ENCODE measurements around the gene PXDN.

Gene PXDN

GRCh38 chr2:1665761-1666505, 78.4 kb downstream of the PXDN start:
- no peak for DNase-seq (ENCODE audit: low read depth in 2 of 2, low spot score in 1 of 2)

DNA sequence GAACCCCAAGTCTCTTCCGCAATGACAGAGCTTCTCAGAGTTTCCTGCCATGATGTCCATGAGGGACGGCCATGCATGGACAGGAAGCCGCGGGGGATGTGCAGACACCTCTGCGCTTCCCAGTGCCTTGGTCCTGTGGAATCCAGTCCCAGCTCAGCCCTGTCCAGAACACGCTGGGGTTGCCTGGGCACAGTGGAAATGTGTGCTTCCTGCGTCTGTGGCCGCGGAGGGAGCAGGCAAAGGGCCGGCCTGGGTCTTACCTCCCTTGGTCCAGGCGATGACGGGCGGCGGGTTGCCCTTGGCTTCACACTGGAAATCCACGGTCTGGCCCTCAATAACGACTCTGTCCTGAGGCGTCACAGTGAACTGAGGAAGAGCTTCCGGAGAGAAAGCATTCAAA, 79.6 kb downstream of the PXDN start:
- DNase-seq (ENCODE audit: low read depth in 2 of 2, low spot score in 1 of 2) = no peak

GRCh38 chr2:1664076-1664605, 80.2 kb downstream of the PXDN start:
- no peak for DNase-seq (ENCODE audit: low read depth in 2 of 2, low spot score in 1 of 2)

DNA sequence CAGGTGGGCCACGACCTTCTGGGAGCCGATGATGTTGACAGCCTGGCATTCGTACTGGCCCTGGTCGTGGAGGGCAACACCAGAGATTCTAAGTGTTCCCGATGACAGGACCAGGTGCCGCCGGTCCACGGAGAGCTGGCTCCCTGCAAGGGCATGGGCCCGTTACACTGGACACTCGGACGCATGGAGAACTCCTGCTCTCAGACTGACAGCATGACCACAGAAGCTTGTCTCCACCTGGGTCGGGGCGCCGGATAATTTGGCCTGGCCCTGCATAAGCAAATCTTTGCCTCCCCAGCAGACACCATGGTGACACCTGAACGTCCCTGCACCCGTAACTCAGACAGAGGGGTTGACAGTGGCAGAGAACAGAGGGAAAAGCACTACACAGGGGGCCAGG, 80.7 kb downstream of the PXDN start:
- DNase-seq (ENCODE audit: low read depth in 2 of 2, low spot score in 1 of 2) = no peak

DNA sequence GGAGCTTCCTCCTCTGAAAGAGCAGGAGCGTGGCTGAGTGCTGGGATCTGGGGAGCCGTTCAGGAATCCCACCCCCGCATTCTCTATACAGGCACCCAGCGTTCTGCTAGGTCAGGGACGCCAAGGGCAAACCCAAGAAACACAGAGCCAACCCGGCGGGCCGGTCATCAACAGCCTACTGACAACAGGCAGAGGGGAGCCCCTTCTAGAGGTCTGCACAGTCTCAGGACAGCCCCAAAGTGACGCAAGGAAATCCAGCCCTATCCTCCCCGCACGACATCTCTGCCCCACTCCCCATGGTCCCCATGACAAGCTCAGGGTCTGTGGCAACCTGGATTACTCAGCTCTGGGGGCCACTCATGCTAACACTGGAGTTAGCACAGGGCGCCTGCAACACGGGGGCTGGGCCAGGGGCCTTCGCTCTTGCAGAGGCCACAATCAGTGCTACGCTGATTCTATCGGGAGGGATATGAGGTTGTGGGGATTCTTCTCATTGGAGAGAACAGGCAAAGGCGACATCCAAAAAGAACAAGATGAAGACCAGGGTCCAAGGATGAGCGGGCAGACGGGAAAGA, 81.6 kb downstream of the PXDN start:
- no peak for DNase-seq (ENCODE audit: low read depth in 2 of 2, low spot score in 1 of 2)

GRCh38 chr2:1661891-1662605, 82.3 kb downstream of the PXDN start:
- no peak for DNase-seq (ENCODE audit: low read depth in 2 of 2, low spot score in 1 of 2)

GRCh38 chr2:1660656-1661640, 83.4 kb downstream of the PXDN start:
- no peak for DNase-seq (ENCODE audit: low read depth in 2 of 2, low spot score in 1 of 2)

GRCh38 chr2:1659951-1660565, 84.3 kb downstream of the PXDN start:
- no peak for DNase-seq (ENCODE audit: low read depth in 2 of 2, low spot score in 1 of 2)

GRCh38 chr2:1658394-1659151, 85.7 kb downstream of the PXDN start:
- no peak for DNase-seq (ENCODE audit: low read depth in 2 of 2, low spot score in 1 of 2)

- no peak for DNase-seq (ENCODE audit: low read depth in 2 of 2, low spot score in 1 of 2)
Observed at GRCh38 chr2:1656961-1657841, 87.1 kb downstream of the PXDN start.

DNA sequence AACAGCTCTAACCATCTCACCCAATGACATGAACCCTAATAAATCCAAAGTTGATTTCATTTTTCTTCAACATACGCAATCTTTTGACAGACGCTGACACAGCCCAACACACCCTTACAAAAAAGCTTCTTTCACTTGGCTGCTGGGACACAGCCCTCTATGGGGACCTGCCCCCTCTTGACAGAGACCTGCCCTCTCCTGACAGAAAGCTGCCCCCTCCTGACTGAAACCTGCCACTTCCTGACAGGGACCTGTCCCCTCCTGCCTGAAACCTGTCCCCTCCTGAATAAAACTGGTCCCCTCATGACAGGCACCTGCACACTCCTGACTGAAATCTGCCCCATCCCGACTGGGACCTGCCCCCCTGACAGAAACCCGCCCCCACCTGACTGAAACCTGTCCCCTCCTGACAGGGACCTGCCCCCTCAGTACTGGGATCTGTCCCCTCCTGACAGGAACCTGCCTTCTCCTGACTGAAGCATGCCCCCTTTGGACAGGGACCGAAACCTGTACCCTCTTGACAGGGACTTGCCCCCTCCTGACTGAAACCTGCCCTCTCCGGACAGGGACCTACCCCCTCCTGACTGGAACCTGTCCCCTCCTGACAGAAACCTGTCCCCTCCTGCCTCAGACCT, 87.9 kb downstream of the PXDN start:
- DNase-seq (ENCODE audit: low read depth in 2 of 2, low spot score in 1 of 2) = no peak

DNA sequence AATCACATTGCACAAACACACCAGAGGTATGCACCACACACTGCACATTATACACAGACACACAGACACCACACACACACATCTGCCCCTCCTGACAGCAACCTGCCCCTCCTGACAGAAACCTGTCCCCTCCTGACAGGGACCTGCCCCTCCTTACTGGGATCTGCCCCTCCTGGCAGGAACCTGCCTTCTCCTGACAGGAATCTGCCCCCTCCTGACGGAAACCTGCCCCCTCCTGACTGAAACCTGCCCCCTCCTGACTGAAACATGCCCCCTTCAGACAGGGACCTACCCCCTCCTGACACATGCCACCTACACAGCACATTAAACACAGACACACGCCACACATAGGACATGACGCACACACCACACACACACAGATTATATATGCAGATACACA, 88.9 kb downstream of the PXDN start:
- DNase-seq (ENCODE audit: low read depth in 2 of 2, low spot score in 1 of 2) = no peak

DNA sequence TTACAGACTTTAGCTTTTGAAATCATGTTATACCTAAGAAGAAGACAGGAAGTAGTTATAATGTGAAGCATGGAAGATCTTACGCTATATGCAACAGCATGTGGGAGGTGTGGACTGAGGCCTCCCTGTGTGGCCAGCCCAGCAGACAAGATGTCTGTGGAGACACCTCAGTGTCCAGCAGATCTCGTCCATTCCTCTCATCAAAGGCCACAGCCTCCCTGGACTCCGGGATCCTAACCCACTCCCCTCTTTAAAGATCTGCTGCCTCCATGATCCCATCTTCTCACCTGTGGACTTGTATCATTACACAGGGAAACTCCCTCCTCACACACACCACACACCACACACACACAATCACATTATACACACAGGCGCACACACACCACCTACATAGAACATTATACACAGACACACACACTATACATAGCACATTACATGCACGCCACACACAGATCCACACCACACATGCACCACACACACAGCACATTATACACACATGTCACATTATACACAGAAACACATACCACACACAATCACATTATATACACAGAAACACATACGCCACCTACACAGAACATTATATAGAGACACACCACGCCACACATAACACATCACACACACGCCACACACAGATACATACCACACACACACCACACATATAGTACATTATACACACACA, 89.5 kb downstream of the PXDN start:
- no peak for DNase-seq (ENCODE audit: low read depth in 2 of 2, low spot score in 1 of 2)

GRCh38 chr2:1653956-1654695, 90.2 kb downstream of the PXDN start:
- DNase-seq (ENCODE audit: low read depth in 2 of 2, low spot score in 1 of 2) = no peak

DNA sequence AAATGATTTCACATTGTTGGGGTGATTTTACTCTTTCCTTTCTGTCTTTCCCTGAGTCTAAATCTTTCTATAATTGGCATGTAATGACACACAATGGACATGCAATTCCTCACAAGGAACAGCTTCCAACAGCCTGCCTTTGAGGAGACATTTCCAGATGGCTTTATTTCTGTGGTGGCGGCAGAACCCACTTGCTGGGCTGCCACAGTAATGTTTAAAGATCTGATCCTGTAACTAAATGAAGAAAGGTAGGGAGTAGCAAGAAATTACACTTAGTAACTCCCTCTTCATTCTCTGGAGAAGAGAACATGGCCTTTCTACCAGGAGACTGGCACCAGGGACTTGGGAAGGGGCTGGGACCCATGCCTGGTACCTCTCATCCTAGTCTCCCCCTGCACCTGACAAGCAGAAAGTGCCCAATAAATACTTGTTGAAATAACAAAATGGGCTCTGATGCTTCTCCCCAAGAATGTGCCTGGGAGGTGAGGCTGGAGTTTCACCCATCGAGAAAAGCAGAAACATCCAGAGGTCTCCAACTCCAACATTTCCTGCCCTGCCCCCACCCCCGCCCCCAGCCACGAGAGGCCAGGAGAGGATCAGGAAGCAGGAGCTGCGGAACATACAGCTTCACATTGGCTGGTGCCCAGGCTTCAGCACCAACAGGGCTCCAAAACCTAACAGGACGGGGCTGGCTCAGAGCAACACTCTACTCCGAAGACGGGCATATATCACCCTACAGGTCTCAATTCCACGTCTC, 92.1 kb downstream of the PXDN start:
- DNase-seq (ENCODE audit: low read depth in 2 of 2, low spot score in 1 of 2) = no peak
